GM10266 (cell line): ENCODE data around the gene TPD52L1.
"Not testable (repeated sequence)": the region's sequence is repeated elsewhere in the genome, so short reads cannot be mapped to it uniquely, and the experiment has no call there.

ENCODE experiments used
- DNase-seq: peaks from one replicate; pipeline ENCODE4 v3.0.0; 2012; ENCODE audit errors: extremely low spot score
- CTCF ChIP-seq: IDR thresholded peaks from 2 replicates; pipeline ENCODE4 v1.5.1; 2012; ENCODE audit warnings: mild to moderate bottlenecking, low read depth; ENCODE audit not compliant: control insufficient read depth, insufficient read depth; ENCODE audit errors: missing control alignments

Gene TPD52L1

DNA sequence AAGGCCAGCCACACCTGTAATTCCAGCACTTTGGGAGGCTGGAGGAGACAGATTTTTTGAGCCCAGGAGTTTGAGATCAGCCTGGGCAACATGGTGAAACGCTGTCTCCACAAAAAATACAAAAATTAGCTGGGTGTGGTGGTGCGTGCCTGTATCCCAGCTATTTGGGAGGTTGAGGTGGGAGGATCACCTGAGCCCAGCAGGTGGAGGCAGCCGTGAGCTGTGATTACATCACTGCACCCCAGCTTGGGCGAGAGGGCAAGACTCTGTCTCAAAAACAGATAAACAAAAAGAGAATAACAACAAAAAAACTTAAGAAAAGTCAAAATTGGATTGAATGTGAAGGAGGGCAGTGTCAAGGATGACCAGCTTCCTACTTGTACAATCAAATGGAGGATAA lies 2.9 kb downstream of the TPD52L1 start:
- DNase-seq: no peak
- no peak for TF ChIP-seq CTCF

- TF ChIP-seq CTCF: no peak
- DNase-seq: no peak
Measured at GRCh38 chr6:125157280-125157679, 3.7 kb downstream of the TPD52L1 start.

- no peak for DNase-seq
- TF ChIP-seq CTCF: no peak
Measured at GRCh38 chr6:125157725-125158124, 4.2 kb downstream of the TPD52L1 start.

DNA sequence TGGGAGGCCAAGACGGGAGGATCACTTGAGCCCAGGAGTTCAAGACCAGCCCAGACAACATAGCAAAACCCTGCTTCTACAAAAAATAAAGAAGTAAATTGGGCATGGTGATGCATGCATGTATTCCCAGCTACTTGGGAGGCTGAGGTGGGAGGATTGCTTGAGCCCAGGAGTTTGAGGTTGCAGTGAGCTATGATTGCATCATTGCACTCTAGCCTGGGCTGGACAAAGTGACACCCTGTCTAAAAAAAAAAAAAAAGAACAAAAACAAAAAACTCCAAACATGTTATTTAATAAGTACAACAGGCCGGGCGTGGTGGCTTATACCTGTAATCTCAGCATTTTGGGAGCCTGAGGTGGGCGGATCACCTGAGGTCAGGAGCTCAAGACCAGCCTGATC lies 9.8 kb downstream of the TPD52L1 start:
- DNase-seq: not testable (repeated sequence)

DNA sequence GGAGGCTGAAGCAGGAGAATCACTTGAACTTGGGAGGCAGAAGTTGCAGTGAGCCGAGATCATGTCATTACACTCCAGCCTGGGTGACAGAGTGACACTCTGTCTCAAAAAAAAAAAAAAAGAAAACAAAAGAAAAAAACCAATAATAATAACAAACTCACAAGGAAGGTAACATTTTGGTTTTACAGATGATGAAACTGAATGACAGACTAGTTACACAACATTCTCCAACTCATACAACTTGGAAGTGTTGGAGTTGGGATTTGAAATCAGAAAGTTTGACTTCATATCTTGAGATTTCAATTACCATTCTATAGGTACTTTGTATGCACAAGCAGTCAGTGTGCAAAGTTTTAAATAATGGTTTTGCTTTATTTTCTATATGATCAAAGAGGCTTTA lies 10.2 kb downstream of the TPD52L1 start:
- TF ChIP-seq CTCF: no peak
- no peak for DNase-seq

DNA sequence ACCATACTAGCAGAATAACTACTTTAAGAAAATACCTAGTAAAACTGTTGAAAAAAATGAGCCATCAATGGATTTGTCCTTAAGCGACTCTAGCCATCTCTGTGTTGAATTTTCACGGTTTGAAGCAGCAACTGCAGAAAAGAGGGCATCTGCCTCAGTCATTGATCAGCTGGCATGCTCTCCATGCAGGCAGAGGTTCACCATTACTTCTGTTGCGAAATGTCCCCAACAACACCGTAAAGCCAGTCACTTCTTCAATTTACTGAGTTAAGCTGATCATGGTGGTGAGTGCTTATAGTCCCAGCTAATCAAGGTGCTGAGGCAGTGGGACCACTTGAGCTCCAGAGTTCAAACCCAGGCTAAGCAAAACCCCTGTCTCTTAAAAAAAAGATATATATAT lies 11.1 kb downstream of the TPD52L1 start:
- no peak for DNase-seq
- no peak for TF ChIP-seq CTCF

DNA sequence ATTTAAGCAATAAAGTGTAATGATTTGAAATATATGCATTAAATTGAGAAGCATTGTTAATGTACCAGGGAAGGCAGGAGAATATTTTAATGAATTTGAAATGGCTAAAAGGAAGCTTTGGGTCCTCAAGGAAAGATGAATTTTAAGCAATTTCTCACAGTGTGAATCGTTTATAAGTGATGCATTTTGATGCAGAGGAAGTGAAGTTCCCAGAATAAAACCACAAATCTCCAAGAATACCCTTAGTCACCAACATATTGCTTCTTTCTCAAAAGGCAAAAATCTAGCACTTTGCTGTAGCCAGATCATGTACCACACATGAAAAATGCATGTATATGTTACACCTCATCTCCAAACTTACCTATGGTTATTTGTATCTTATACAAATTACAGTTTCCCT lies 11.7 kb downstream of the TPD52L1 start:
- TF ChIP-seq CTCF: no peak
- no peak for DNase-seq

DNA sequence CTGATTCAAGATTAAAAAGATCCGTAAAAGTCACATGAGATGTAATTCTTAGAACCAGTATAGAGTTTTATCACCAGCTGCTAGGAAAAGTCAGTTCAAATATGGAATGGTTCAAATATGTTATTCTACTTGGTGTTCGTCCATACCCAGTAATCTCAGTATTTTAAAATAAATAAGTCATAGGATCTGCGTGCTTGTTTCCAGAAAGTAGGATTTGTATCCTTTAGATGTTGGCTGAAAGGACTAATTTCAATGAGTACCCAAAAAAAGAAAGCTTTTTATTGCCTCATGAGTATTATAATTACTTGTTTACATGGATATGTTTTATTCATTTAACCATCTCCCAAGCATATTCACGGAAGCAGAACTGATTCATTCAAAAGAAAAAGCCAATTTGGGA lies 12.2 kb downstream of the TPD52L1 start:
- DNase-seq: no peak
- no peak for TF ChIP-seq CTCF
